Adipose tissue (tissue), 3 donors: ENCODE data around the gene USP46. TPM values are rescaled to one million over a fixed set of nuclear protein-coding genes. Genes with fewer than 3 reads are reported as not detected.

Source experiments
- H3K27ac ChIP-seq: one replicate; pipeline ENCODE4 v1.5.1; 2013; ENCODE audit warnings: low read depth, low read length
- WGBS, 3 donors: extraction: QIAGEN DNeasy Blood & Tissue Kit; methylation state at CpG; one replicate each; pipeline ENCODE4 v1.1.7; 2013; 5-methylcytosine and 5-hydroxymethylcytosine counted together
- polyA plus RNA-seq, 3 donors: library from polyadenylated mRNA; stranded (reverse); fragments of 200-250 nt; gene quantifications; one replicate each; pipeline ENCODE4 v1.2.3, GENCODE V29; 2013
- donor health status: healthy with polysubstance abuse.
- donor health status: Bipolar disorder and iron deficiency.
- donor health status: healthy.

Gene USP46
- polyA plus RNA-seq, 3 donors = 3.1 to 9.1 (median 3.6) TPM

DNA sequence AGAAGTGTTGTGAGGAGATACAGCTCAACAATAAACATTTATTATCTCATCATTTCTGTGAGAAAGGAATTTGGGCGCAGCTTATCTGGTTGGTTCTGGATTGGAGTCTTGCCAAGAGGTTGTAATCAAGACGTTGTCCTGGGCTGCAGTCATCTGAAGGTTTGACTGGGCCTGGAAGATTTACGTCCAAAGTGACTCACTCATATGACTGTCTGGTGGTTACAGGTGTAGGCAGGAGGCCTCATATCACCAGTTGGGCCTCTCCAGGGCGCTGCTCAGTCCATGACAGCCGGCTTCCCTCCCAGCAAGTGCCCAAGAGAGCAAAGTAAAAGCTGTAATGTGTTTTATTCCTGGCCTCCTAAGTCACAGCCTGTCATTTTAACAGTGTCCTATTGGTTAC, 106.3 kb downstream of the USP46 start:
- no peak overlapping the region for H3K27ac ChIP-seq
- WGBS, 3 donors = 77 to 87% (median 81%) methylated on average over 5 of the region's 5 CpGs

DNA sequence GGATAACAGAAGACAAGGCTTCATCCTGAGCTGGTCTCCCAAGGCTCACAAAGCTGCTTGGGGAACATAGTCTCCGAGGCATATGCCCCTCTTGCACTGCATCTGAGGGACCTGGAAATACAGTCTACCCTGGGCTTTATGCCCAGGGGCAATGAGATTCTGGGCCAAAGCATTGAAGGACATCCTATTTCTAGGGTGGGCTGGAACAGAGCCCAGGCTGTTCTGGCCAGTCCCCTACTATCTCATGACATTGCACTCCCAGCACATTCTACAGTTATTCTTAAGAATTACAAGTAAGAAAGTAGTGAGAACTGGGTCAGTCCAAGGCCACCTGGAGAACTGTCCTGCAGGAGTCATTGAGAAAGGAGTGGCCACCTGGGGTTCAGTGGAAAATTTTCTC, 107.6 kb downstream of the USP46 start:
- no peak overlapping the region for H3K27ac ChIP-seq
- WGBS, 3 donors = 69 to 89% (median 82%) methylated on average over 1 of the region's 1 CpG

DNA sequence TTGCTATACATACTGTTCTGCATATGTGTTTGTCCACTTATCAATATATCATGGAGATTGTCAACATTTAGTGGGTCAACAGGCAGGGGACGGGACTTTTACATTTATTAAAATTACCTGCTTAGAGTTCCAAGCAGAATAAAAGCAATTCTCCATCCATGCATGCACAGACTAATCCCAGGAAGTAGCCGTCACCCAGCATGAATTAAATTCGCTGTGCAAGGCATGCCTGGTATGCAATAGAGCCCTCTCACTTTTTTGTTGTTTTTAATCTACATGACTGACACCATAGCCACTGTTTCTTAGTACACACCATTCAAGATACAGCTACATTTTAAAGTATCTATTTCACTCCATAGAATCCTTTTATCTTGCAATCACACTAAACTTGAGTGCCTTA, 108.9 kb downstream of the USP46 start:
- H3K27ac ChIP-seq = no peak overlapping the region
- WGBS, 3 donors = 82 to 89% (median 87%) methylated on average over 3 of the region's 3 CpGs

DNA sequence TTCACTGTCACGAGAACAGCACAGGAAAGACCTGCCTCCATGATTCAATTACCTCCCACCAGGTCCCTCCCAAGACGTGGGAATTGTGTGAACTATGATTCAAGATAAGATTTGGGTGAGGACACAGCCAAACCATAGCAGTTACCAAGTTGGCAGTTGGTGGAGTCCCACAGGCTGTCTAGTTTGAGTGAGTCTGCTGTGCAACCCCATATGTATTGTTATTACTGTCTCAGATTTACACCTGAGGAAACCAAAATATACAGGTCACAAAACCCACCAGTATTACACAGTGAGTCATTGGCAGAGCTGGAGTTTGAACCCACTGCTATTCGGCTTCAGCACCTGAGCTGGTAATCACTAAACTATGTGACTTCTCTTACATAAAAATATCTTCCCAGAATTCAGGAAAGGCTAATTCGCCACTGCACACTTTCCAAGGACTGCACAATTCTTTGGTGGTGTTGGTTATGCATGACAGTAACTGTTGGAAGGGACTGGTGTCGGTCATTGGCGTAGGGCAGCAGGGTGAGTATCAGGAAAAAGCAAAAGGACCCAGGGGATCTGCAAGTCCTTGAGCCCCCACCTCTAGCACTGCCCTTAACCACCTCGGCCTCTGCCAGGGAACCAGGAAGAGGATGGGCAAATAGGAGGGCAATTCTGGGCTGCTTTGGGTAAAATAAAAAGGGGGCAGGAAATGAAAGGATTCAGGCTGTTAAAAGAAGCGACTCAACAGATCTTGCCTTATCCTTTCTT, 110.1 kb downstream of the USP46 start:
- 76 to 79% (median 76%) methylated on average over 8 of the region's 8 CpGs for WGBS, 3 donors
- no peak overlapping the region for H3K27ac ChIP-seq

DNA sequence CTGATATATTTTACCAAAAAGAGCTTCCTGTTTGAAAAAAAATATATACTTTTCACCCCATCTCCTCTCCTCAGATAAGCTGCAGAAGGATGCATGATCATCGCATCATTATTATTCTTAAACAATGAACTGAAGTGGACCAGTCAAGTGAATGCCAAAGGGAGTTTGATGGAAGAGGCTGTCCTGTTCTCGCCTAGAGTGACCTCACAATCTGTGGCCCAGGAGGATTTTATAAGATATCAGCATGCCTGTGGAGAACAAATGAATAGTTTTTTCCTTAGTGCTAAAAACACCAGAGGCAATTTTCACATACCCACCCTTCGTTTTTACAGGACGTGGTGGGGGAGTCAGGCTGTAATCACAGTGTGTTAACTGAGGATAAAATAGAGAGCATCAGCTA, 112.7 kb downstream of the USP46 start:
- H3K27ac ChIP-seq = no peak overlapping the region

DNA sequence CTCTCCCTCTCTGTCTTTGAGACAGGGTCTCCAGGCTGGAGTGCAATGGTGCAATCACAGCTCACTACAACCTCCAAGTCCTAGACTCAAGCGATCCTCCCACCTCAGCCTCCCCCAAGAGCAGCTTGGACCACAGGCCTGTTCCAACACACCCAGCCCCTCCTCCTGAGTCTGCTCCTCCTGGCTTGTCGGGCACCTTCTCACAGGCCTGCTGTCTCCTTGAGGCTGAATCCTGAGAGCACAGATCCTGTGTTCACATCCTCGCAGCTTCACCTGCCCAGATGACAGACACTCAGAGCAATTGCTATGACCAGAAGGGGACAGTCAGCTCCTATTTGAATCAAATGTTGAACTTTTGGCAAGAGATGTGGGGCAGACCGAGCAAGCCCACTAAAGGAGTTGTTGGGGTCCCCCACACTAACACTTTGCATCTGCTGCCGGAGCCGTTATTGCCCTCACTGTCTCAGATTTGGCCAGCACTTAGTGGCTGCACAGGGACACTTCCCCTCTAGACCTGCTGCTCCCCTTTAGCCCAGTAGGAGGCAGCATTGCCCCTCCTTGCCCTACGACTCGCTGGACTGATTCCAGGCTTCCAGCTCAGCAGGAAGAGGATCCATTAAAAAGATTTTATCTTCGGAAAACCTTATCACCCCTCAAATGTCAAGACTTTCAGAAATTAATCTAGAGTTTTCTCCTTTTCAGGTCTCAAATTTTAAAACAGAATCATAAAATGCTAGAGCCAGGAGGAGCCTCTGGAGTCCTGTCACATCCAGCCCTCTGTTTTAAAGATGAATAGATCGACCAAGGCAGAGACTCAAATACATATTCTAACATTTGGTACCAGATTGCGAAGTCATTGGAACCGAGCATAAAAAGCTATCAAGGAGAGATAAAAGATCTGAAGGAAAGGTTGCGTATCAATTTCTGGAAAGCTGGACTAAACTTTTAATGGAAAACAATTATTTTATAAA, 113.7 kb downstream of the USP46 start:
- no peak overlapping the region for H3K27ac ChIP-seq
- 34 to 43% (median 40%) methylated on average over 13 of the region's 13 CpGs for WGBS, 3 donors

More for the DNA sequence above, 112.7 kb downstream of the USP46 start:
- 68 to 73% (median 70%) methylated on average over 4 of the region's 4 CpGs for WGBS, 3 donors

Other genes with a start within 250 kb of the USP46 start
- gene ERVMER34-1, start 92.1 kb upstream of the USP46 start, polyA plus RNA-seq = under 1 TPM; 0.09 to 0.32 (median 0.11) TPM
- 1 to 10 TPM in 1 of 3 donors, under 1 TPM in 2; 0.42 to 1.3 (median 0.47) TPM for gene RASL11B, start 203.0 kb upstream of the USP46 start, polyA plus RNA-seq